ENCODE data around the gene PLLP.
A peak's percentile ranks its signal among the peaks of the same experiment; 100 is the strongest.

Gene PLLP

DNA sequence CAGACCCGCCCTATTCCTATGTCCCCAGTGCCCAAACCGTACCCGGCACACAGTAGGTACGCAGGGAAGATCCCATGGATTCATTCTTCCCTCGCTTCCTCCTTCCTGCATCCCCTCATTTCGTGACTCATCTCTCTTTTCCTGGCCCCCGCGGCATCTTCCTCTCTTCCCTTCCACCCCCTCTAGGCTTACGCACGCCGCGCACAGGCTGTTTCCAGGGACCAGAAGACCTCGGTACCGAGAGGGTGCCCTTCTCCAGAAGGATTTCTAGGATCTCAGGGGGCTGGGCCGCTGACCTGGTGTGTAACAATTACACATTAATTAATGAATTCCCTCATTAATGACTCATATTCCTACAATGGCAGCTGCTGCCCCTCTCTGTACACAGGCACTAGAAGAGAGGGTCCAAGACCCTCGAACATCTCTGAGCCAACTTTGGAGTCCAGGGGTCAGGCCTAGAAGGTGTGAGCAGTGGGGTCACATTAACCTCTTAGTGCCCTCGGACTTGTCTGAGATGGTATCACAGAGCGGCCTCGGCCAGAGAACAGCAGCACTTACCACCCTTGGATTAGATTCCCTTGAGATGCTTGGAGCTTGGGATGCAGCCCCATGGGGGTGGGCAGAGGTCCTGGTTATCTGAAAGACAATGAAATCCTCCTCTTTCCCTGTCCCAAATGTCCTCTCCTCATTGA is 16.8 kb upstream of the PLLP start:
- TF ChIP-seq CTCF (conservative IDR thresholded peaks at IDR 0.05), result no peak
- H3K27ac ChIP-seq, result peak overlapping the region; percentile 46

GRCh38 chr16:57300387-57301125 is 16.1 kb upstream of the PLLP start:
- TF ChIP-seq CTCF (conservative IDR thresholded peaks at IDR 0.05), result peak; percentile 89

GRCh38 chr16:57299719-57300386 is 15.4 kb upstream of the PLLP start:
- peak overlapping the region; percentile 58 for H3K27ac ChIP-seq
- TF ChIP-seq CTCF (conservative IDR thresholded peaks at IDR 0.05), result no peak

More at GRCh38 chr16:57300387-57301125, 16.1 kb upstream of the PLLP start:
- peak overlapping the region; percentile 58 for H3K27ac ChIP-seq

DNA sequence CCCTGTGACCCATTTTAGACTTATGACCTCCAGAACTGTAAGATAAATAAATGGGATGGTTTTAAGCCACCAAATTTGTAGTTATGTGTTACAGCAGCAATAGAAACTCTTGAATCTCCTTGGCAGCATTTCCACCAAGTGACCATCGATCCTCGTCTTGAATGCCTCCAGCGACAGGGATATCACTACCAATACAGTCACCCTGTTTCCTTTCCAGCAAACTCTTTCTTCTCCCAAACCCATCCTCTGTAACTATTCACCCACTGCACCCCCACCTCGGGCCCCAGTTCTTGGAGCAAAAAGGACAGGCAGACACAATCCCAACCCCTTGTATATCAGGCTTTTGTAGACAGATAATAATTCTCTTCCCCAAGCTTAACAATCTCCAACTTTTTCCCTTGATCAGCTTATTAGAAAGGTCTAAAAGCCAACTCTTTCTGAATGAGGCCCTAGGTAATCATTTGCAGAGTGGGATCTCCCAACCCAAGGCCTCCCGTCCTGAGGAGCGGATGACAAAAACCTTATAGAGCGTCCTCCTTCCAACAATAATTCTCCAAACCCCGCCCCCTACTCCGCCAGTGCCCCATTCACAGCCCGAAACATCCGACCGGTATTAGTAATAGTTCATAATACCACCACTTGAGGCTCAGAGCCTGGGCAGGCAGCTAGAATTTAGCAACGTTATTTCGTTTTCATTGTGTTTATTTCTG is 14.7 kb upstream of the PLLP start:
- TF ChIP-seq CTCF (conservative IDR thresholded peaks at IDR 0.05), result no peak; the same call in 1 of the 2 replicates
- H3K27ac ChIP-seq, result peak overlapping the region; percentile 58

DNA sequence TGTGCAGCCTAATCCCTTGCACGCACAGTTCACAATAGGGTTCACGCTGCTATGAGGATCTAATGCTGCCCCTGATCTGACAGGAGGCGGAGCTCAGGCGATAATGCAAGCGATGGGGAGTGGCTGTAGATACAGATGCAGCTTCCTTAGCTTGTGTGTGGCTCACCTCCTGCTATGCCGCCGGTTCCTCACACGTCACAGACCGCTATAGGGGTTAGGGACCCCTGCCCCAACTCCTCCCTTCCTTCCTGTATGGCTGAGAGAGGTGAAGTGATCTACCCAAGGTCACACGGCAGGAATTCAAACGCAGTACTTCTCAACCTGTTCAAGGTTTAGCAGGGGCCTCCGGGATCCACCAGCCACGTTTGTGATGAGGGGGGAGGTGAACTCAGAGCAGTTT is 13.4 kb upstream of the PLLP start:
- no peak for TF ChIP-seq CTCF (conservative IDR thresholded peaks at IDR 0.05)
- H3K27ac ChIP-seq, result no peak overlapping the region

DNA sequence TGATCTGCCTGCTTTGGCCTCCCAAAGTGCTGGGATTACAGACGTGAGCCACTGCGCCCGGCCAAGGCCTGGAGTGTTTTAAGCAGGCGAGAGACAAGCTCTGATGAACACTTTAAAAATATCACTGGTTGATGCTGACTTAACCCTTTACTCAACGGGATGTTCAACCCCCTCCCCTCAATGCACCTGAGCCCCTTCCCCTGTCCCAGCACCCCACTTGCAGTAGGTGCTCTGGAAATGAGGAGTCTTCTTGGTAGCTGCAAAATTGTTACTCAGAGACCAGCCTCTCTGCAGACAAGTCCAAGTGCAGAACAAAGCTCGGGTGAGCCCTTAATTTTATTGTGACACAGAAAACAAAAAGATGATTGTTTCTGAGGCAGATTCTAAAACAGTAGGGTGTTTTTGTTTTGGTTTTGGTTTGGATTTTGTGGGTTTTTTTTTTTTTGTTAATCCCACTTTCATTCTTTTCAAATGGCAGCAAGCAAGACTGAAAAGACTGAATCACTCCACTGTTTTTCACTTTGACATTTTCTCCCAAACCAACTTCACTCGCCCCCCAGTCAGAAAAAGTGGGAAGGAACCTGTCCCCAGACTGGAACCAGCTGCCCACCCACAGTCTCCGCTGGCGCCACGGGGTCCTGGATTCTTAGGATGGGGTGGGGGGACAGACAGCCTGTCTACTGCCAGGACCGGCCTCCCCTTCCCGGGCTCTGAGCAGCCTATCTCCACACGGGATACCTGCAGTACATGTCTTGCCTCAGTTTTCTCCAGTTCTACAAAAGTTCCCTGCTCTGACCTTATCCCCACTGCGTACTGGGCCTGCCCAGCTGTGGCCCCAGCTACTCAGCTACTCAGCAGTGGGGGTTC is 5.2 kb upstream of the PLLP start:
- no peak for TF ChIP-seq CTCF (conservative IDR thresholded peaks at IDR 0.05)
- no peak overlapping the region for H3K27ac ChIP-seq

Data from VCaP (cell line).